Trophoblast cell (in vitro differentiated cells and primary cell): ENCODE results near the gene CD160.
"Not testable (repeated sequence)": the region's sequence is repeated elsewhere in the genome, so short reads cannot be mapped to it uniquely, and the experiment has no call there.

ENCODE experiments used
- DNase-seq, 2 donors: peaks; one replicate each; pipeline ENCODE4 v3.0.0-alpha.2; 2016
- H2AFZ ChIP-seq: 2 replicates; pipeline ENCODE4 v1.6.1; 2013; ENCODE audit warnings: low read length, moderate library complexity, mild to moderate bottlenecking; ENCODE audit not compliant: insufficient read depth, poor library complexity
- H2AK5ac ChIP-seq: 2 replicates; pipeline ENCODE4 v1.6.1; 2013; ENCODE audit warnings: mild to moderate bottlenecking, low read length
- H2BK120ac ChIP-seq: 2 replicates; pipeline ENCODE4 v1.6.1; 2013; ENCODE audit warnings: low read length, mild to moderate bottlenecking, moderate library complexity; ENCODE audit not compliant: insufficient read depth, poor library complexity
- H2BK12ac ChIP-seq: 2 replicates; pipeline ENCODE4 v1.6.1; 2013; ENCODE audit warnings: mild to moderate bottlenecking, low read length, moderate library complexity
- H2BK5ac ChIP-seq: 2 replicates; pipeline ENCODE4 v1.6.1; 2013; ENCODE audit warnings: low read length, low read depth, moderate library complexity, mild to moderate bottlenecking; ENCODE audit not compliant: poor library complexity
- H3K14ac ChIP-seq: 2 replicates; pipeline ENCODE4 v1.6.1; 2013; ENCODE audit warnings: mild to moderate bottlenecking, low read length
- H3K18ac ChIP-seq: 2 replicates; pipeline ENCODE4 v1.6.1; 2013; ENCODE audit warnings: mild to moderate bottlenecking, low read length
- H3K23ac ChIP-seq: 2 replicates; pipeline ENCODE4 v1.6.1; 2013; ENCODE audit warnings: low read length
- H3K27ac ChIP-seq: 2 replicates; pipeline ENCODE4 v1.5.1; 2013; ENCODE audit warnings: low read depth, mild to moderate bottlenecking, inconsistent platforms, low read length, moderate library complexity
- H3K27me3 ChIP-seq: 2 replicates; pipeline ENCODE4 v1.6.1; 2013; ENCODE audit warnings: inconsistent platforms, mild to moderate bottlenecking, low read length, moderate library complexity; ENCODE audit not compliant: insufficient read depth
- H3K36me3 ChIP-seq, 2 experiments: 1 replicate in 1 of 2; 2 replicates in 1 of 2; pipeline ENCODE4 v1.6.1; 2013; ENCODE audit warnings: low read length in 2 of 2, mild to moderate bottlenecking in 2 of 2, moderate library complexity in 1 of 2; ENCODE audit not compliant: insufficient read depth in 2 of 2, control insufficient read depth in 1 of 2
- H3K4ac ChIP-seq: 2 replicates; pipeline ENCODE4 v1.6.1; 2013; ENCODE audit warnings: low read depth, mild to moderate bottlenecking, low read length, moderate library complexity
- H3K4me1 ChIP-seq, 2 experiments: 1 replicate in 1 of 2; 2 replicates in 1 of 2; pipeline ENCODE4 v1.6.1; 2013; ENCODE audit warnings: low read length in 2 of 2, mild to moderate bottlenecking in 2 of 2, moderate library complexity in 1 of 2; ENCODE audit not compliant: insufficient read depth in 2 of 2, control insufficient read depth in 1 of 2
- H3K4me2 ChIP-seq: 2 replicates; pipeline ENCODE4 v1.6.1; 2013; ENCODE audit warnings: inconsistent platforms, mild to moderate bottlenecking, low read length, moderate library complexity
- H3K4me3 ChIP-seq: 2 replicates; pipeline ENCODE4 v1.5.1; 2013; ENCODE audit warnings: mild to moderate bottlenecking, low read depth, low read length, inconsistent platforms
- H3K79me1 ChIP-seq: one replicate; pipeline ENCODE4 v1.6.1; 2013; ENCODE audit warnings: low read length
- H3K79me2 ChIP-seq: 2 replicates; pipeline ENCODE4 v1.6.1; 2013; ENCODE audit warnings: low read length, mild to moderate bottlenecking; ENCODE audit not compliant: control insufficient read depth, insufficient read depth, poor library complexity
- H3K9ac ChIP-seq: 2 replicates; pipeline ENCODE4 v1.6.1; 2013; ENCODE audit warnings: mild to moderate bottlenecking, low read length
- H3K9me3 ChIP-seq: 2 replicates; pipeline ENCODE4 v1.6.1; 2013; ENCODE audit warnings: low read depth, mild to moderate bottlenecking, control low read depth, inconsistent platforms, low read length; ENCODE audit not compliant: insufficient read depth
- H4K12ac ChIP-seq: 2 replicates; pipeline ENCODE4 v1.6.1; 2013; ENCODE audit warnings: low read depth, mild to moderate bottlenecking, low read length, moderate library complexity
- H4K8ac ChIP-seq: 2 replicates; pipeline ENCODE4 v1.6.1; 2013; ENCODE audit warnings: low read depth, mild to moderate bottlenecking, low read length, moderate library complexity
- H4K91ac ChIP-seq: one replicate; pipeline ENCODE4 v1.6.1; 2013; ENCODE audit warnings: low read depth, mild to moderate bottlenecking, low read length, moderate library complexity
- WGBS: extraction: QIAGEN DNeasy Blood & Tissue Kit; methylation state at CpG from one replicate; pipeline ENCODE4 v1.1.7; 2013; ENCODE audit warnings: missing lambda C conversion rate; ENCODE audit not compliant: insufficient read length, insufficient coverage; ENCODE audit errors: extremely low coverage; 5-methylcytosine and 5-hydroxymethylcytosine counted together

CD160 gene

GRCh38 chr1:145764231-145764940 is 45.1 kb downstream of the CD160 start:
- WGBS = no CpG with 5 or more reads among the region's 52 CpGs
- not testable (repeated sequence) for H3K27me3 ChIP-seq

GRCh38 chr1:145765127-145765526 is 45.8 kb downstream of the CD160 start:
- H3K4me1 ChIP-seq, H2AK5ac ChIP-seq, H3K4ac ChIP-seq, H3K9me3 ChIP-seq, H4K8ac ChIP-seq, H3K27me3 ChIP-seq, H3K23ac ChIP-seq, H3K4me3 ChIP-seq, DNase-seq, H2AFZ ChIP-seq, H3K79me2 ChIP-seq, H3K27ac ChIP-seq, H3K79me1 ChIP-seq, H4K12ac ChIP-seq, H3K18ac ChIP-seq, H2BK120ac ChIP-seq, H3K4me2 ChIP-seq, H3K14ac ChIP-seq, H3K9ac ChIP-seq, H2BK5ac ChIP-seq, H4K91ac ChIP-seq, H2BK12ac ChIP-seq: not testable (repeated sequence)
- H3K36me3 ChIP-seq = peaks cover 10 to 24% of the 10 kb centered on the region in 2 experiments
- WGBS = no CpG with 5 or more reads among the region's 3 CpGs

More at GRCh38 chr1:145764231-145764940, 45.1 kb downstream of the CD160 start:
- not testable (repeated sequence) for H3K27ac ChIP-seq, H3K79me2 ChIP-seq, H3K4me3 ChIP-seq, H2AFZ ChIP-seq, H2BK5ac ChIP-seq, H3K9me3 ChIP-seq, H2BK120ac ChIP-seq, H2AK5ac ChIP-seq, H4K12ac ChIP-seq, H3K18ac ChIP-seq, H4K8ac ChIP-seq, H2BK12ac ChIP-seq, H3K4ac ChIP-seq, DNase-seq, H3K79me1 ChIP-seq, H3K14ac ChIP-seq, H3K4me2 ChIP-seq, H4K91ac ChIP-seq, H3K23ac ChIP-seq, H3K9ac ChIP-seq, H3K4me1 ChIP-seq
- peaks cover 10 to 24% of the 10 kb centered on the region in 2 experiments for H3K36me3 ChIP-seq

- not testable (repeated sequence) for H3K79me2 ChIP-seq, H3K4me2 ChIP-seq, H2BK5ac ChIP-seq, H3K4ac ChIP-seq, H3K27me3 ChIP-seq, H2BK12ac ChIP-seq, H3K27ac ChIP-seq, DNase-seq, H2AK5ac ChIP-seq, H3K9me3 ChIP-seq, H2BK120ac ChIP-seq, H3K14ac ChIP-seq, H4K12ac ChIP-seq, H2AFZ ChIP-seq, H3K9ac ChIP-seq, H4K91ac ChIP-seq, H3K4me1 ChIP-seq, H4K8ac ChIP-seq, H3K18ac ChIP-seq, H3K79me1 ChIP-seq, H3K4me3 ChIP-seq, H3K23ac ChIP-seq
- WGBS = no CpG with 5 or more reads among the region's 5 CpGs
- H3K36me3 ChIP-seq = peaks cover 10 to 24% of the 10 kb centered on the region in 2 experiments
These were observed 46.5 kb downstream of the CD160 start for GRCh38 chr1:145765585-145766360.

GRCh38 chr1:145766926-145767325 is 47.6 kb downstream of the CD160 start:
- H3K9ac ChIP-seq, H4K8ac ChIP-seq, H3K4me2 ChIP-seq, H2BK120ac ChIP-seq, H2AK5ac ChIP-seq, DNase-seq, H3K27me3 ChIP-seq, H3K79me2 ChIP-seq, H3K14ac ChIP-seq, H2AFZ ChIP-seq, H3K23ac ChIP-seq, H3K4me3 ChIP-seq, H2BK5ac ChIP-seq, H2BK12ac ChIP-seq, H3K27ac ChIP-seq, H3K79me1 ChIP-seq, H4K12ac ChIP-seq, H4K91ac ChIP-seq, H3K9me3 ChIP-seq, H3K4ac ChIP-seq, H3K18ac ChIP-seq, H3K4me1 ChIP-seq: not testable (repeated sequence)
- peaks cover 6 to 17% of the 10 kb centered on the region in 2 experiments for H3K36me3 ChIP-seq
- no CpG with 5 or more reads among the region's 29 CpGs for WGBS
